H9 (cell line): ENCODE measurements around the gene ITPR2. TPM values are rescaled to one million over a fixed set of nuclear protein-coding genes. Genes with fewer than 3 reads are reported as not detected.

Experiments used
- DNase-seq: peaks from one replicate; pipeline ENCODE4 v3.0.0-alpha.2; 2017
- H2AFZ ChIP-seq: one replicate; pipeline ENCODE4 v1.6.1; 2013; ENCODE audit warnings: mild to moderate bottlenecking, low read length, control low read depth, moderate library complexity
- H2AK5ac ChIP-seq: 2 replicates; pipeline ENCODE4 v1.6.1; 2013; ENCODE audit warnings: low read length, control low read depth, mixed read lengths; ENCODE audit not compliant: insufficient read length
- H2BK120ac ChIP-seq: one replicate; pipeline ENCODE4 v1.6.1; 2013; ENCODE audit warnings: low read depth, mild to moderate bottlenecking, low read length, control low read depth, inconsistent platforms; ENCODE audit not compliant: poor library complexity, severe bottlenecking
- H2BK12ac ChIP-seq: 2 replicates; pipeline ENCODE4 v1.6.1; 2013; ENCODE audit warnings: low read length, control low read depth, mixed read lengths, low read depth; ENCODE audit not compliant: insufficient read length
- H2BK15ac ChIP-seq: 2 replicates; pipeline ENCODE4 v1.6.1; 2013; ENCODE audit warnings: low read depth, low read length, control low read depth
- H2BK20ac ChIP-seq: one replicate; pipeline ENCODE4 v1.6.1; 2013; ENCODE audit warnings: low read depth, mild to moderate bottlenecking, low read length, control low read depth, inconsistent platforms; ENCODE audit not compliant: poor library complexity, severe bottlenecking
- H2BK5ac ChIP-seq: 2 replicates; pipeline ENCODE4 v1.6.1; 2013; ENCODE audit warnings: low read length, control low read depth, mixed read lengths; ENCODE audit not compliant: insufficient read length
- H3K14ac ChIP-seq: 2 replicates; pipeline ENCODE4 v1.6.1; 2013; ENCODE audit warnings: low read length, control low read depth; ENCODE audit not compliant: insufficient read depth
- H3K18ac ChIP-seq: 2 replicates; pipeline ENCODE4 v1.6.1; 2013; ENCODE audit warnings: low read depth, mild to moderate bottlenecking, mixed read lengths, low read length, control low read depth; ENCODE audit not compliant: insufficient read length
- H3K23ac ChIP-seq: 2 replicates; pipeline ENCODE4 v1.6.1; 2013; ENCODE audit warnings: low read length, control low read depth, mixed read lengths, low read depth; ENCODE audit not compliant: insufficient read length
- H3K23me2 ChIP-seq: 2 replicates; pipeline ENCODE4 v1.6.1; 2013; ENCODE audit warnings: low read depth, mild to moderate bottlenecking, mixed read lengths, low read length, control low read depth; ENCODE audit not compliant: insufficient read length, poor library complexity, severe bottlenecking
- H3K27ac ChIP-seq: 2 replicates; pipeline ENCODE4 v1.5.1; 2013; ENCODE audit warnings: low read length, control low read depth, mixed read lengths, low read depth; ENCODE audit not compliant: insufficient read length
- H3K27me3 ChIP-seq: 2 replicates; pipeline ENCODE4 v1.6.1; 2013; ENCODE audit warnings: low read length, control low read depth, inconsistent platforms; ENCODE audit not compliant: insufficient read depth
- H3K4ac ChIP-seq: 2 replicates; pipeline ENCODE4 v1.6.1; 2013; ENCODE audit warnings: low read depth, mild to moderate bottlenecking, control low read depth, inconsistent platforms, low read length, moderate library complexity
- H3K4me1 ChIP-seq: 2 replicates; pipeline ENCODE4 v1.6.1; 2013; ENCODE audit warnings: low read length, control low read depth, inconsistent platforms; ENCODE audit not compliant: insufficient read depth
- H3K4me2 ChIP-seq: 2 replicates; pipeline ENCODE4 v1.6.1; 2013; ENCODE audit warnings: low read length, control low read depth, mixed read lengths; ENCODE audit not compliant: insufficient read length, insufficient read depth
- H3K56ac ChIP-seq: 2 replicates; pipeline ENCODE4 v1.6.1; 2013; ENCODE audit warnings: low read depth, mild to moderate bottlenecking, mixed read lengths, low read length, control low read depth; ENCODE audit not compliant: insufficient read length
- H3K79me1 ChIP-seq: 2 replicates; pipeline ENCODE4 v1.6.1; 2013; ENCODE audit warnings: low read depth, mild to moderate bottlenecking, moderate library complexity, low read length, control low read depth, inconsistent platforms; ENCODE audit not compliant: insufficient read depth, poor library complexity, severe bottlenecking
- H3K79me2 ChIP-seq: 2 replicates; pipeline ENCODE4 v1.6.1; 2013; ENCODE audit warnings: low read length, control low read depth, inconsistent platforms; ENCODE audit not compliant: insufficient read depth
- H3K9ac ChIP-seq: 2 replicates; pipeline ENCODE4 v1.6.1; 2013; ENCODE audit warnings: low read length, control low read depth, mixed read lengths; ENCODE audit not compliant: insufficient read length; ENCODE audit errors: extremely low read depth
- H3K9me3 ChIP-seq: one replicate; pipeline ENCODE4 v1.6.1; 2013; ENCODE audit warnings: low read depth, low read length, inconsistent platforms; ENCODE audit not compliant: control insufficient read depth
- H3T11ph ChIP-seq: one replicate; pipeline ENCODE4 v1.6.1; 2013; ENCODE audit warnings: mild to moderate bottlenecking, low read length, control low read depth, inconsistent platforms
- H4K20me1 ChIP-seq: one replicate; pipeline ENCODE4 v1.6.1; 2013; ENCODE audit not compliant: control insufficient read depth, insufficient read length, insufficient read depth
- H4K5ac ChIP-seq: 2 replicates; pipeline ENCODE4 v1.6.1; 2013; ENCODE audit warnings: low read depth, mild to moderate bottlenecking, mixed read lengths, low read length, control low read depth; ENCODE audit not compliant: insufficient read length
- H4K8ac ChIP-seq: replicated peaks from 2 replicates; pipeline ENCODE4 v1.6.1; 2013; ENCODE audit warnings: low read length, control low read depth, mixed read lengths, low read depth; ENCODE audit not compliant: insufficient read length
- H4K91ac ChIP-seq: 2 replicates; pipeline ENCODE4 v1.6.1; 2013; ENCODE audit warnings: low read depth, mild to moderate bottlenecking, moderate library complexity, mixed read lengths, low read length, control low read depth; ENCODE audit not compliant: insufficient read length
- H3K27ac Mint-ChIP-seq, 3 experiments: 2 replicates in 2 of 3; 3 replicates in 1 of 3; pipeline ENCODE4 v1.8.0; 2020 to 2021; ENCODE audit warnings: mixed read lengths in 3 of 3, mild to moderate bottlenecking in 1 of 3, moderate library complexity in 1 of 3
- H3K27me3 Mint-ChIP-seq: 2 replicates; pipeline ENCODE4 v1.8.0; 2021; ENCODE audit warnings: low read depth, mild to moderate bottlenecking, moderate library complexity, mixed read lengths
- H3K36me3 Mint-ChIP-seq, 3 experiments: 2 replicates in 2 of 3; 3 replicates in 1 of 3; pipeline ENCODE4 v1.8.0; 2020 to 2021; ENCODE audit warnings: low read depth in 3 of 3, mixed read lengths in 3 of 3; ENCODE audit not compliant: insufficient read depth in 1 of 3
- H3K4me1 Mint-ChIP-seq, 2 experiments: 2 replicates each; pipeline ENCODE4 v1.8.0; 2020; ENCODE audit warnings: mixed read lengths in 2 of 2
- H3K4me3 Mint-ChIP-seq, 2 experiments: 2 replicates in 1 of 2; 3 replicates in 1 of 2; pipeline ENCODE4 v1.8.0; 2020 to 2021; ENCODE audit warnings: mild to moderate bottlenecking in 2 of 2, mixed read lengths in 2 of 2, moderate library complexity in 1 of 2
- H3K9me3 Mint-ChIP-seq, 2 experiments: 2 replicates in 1 of 2; 3 replicates in 1 of 2; pipeline ENCODE4 v1.8.0; 2020; ENCODE audit warnings: mild to moderate bottlenecking in 2 of 2, mixed read lengths in 2 of 2, moderate library complexity in 1 of 2
- CTCF ChIP-seq: fragments of 200-600 bp; sonication (generic); conservative IDR thresholded peaks from 3 replicates; pipeline ENCODE4 v1.8.0; 2021; ENCODE audit warnings: antibody characterized with exemption, mild to moderate bottlenecking
- WGBS: extraction: QIAGEN DNeasy Blood & Tissue Kit; methylation state at CpG from one replicate; pipeline ENCODE4 v1.1.7; 2013; ENCODE audit warnings: missing lambda C conversion rate, low lambda C conversion rate, mixed read lengths; ENCODE audit not compliant: insufficient read length; ENCODE audit errors: extremely low coverage; 5-methylcytosine and 5-hydroxymethylcytosine counted together
- total RNA-seq: library from RNA; stranded (reverse); gene quantifications from 2 replicates; pipeline ENCODE4 v1.2.1, GENCODE V29; 2021

Gene ITPR2
- total RNA-seq, 1 experiment from 2014 or later = 14.8 TPM

- H2BK15ac ChIP-seq = no peak overlapping the region
- no peaks in the 10 kb centered on the region for H4K20me1 ChIP-seq
- no peak overlapping the region for H3K4ac ChIP-seq
- no peak overlapping the region for H4K8ac ChIP-seq
- peak; percentile 83 for DNase-seq
- H2BK120ac ChIP-seq = no peak overlapping the region
- Mint-ChIP-seq H3K36me3 (peaks cover 0 to 22% (median 10%) of the 10 kb centered on the region in 3 experiments; a peak in 4 of 7 replicates), H3K27ac (peak overlapping the region; percentile 44 to 92 (median 50)), H3K9me3 (no peaks in the 10 kb centered on the region), H3K4me1 (peaks cover 25 to 26% of the 10 kb centered on the region in 2 experiments), H3K4me3 (no peak overlapping the region), H3K27me3 (no peaks in the 10 kb centered on the region)
- H3K4me2 ChIP-seq = no peak overlapping the region
- WGBS = no CpG with 5 or more reads among the region's 15 CpGs
- H3K56ac ChIP-seq = no peak overlapping the region
- peaks cover 5% of the 10 kb centered on the region; the same call in 1 of the 2 replicates for H3K4me1 ChIP-seq
- no peak overlapping the region for H2AFZ ChIP-seq
- H3K14ac ChIP-seq = no peak overlapping the region
- H3K27ac ChIP-seq = peak overlapping the region; percentile 72
- no peak overlapping the region for H3K23ac ChIP-seq
- H3K79me1 ChIP-seq = no peaks in the 10 kb centered on the region
- H3K27me3 ChIP-seq = no peaks in the 10 kb centered on the region
- no peak overlapping the region for H3T11ph ChIP-seq
- no peak overlapping the region for H4K91ac ChIP-seq
- no peaks in the 10 kb centered on the region for H3K9me3 ChIP-seq
- no peak overlapping the region for H2BK20ac ChIP-seq
- no peak for TF ChIP-seq CTCF
- no peak overlapping the region for H3K9ac ChIP-seq
- no peak overlapping the region for H3K18ac ChIP-seq
- no peak overlapping the region for H2AK5ac ChIP-seq
- no peak overlapping the region for H2BK5ac ChIP-seq
- H3K23me2 ChIP-seq = no peaks in the 10 kb centered on the region
- H4K5ac ChIP-seq = no peak overlapping the region
- H2BK12ac ChIP-seq = no peak overlapping the region
- no peaks in the 10 kb centered on the region for H3K79me2 ChIP-seq
Measured at GRCh38 chr12:26691234-26691970, 141.6 kb downstream of the ITPR2 start.
